NCI-H2081 treated with DMSO at 0.1 percent for 48 hours (cell line): ENCODE results near the gene CUEDC2.
A peak's percentile ranks its signal among the peaks of the same experiment; 100 is the strongest.

ENCODE experiments used
- DNase-seq: peaks from one replicate; lab custom pipeline; 2025; lab: John Stamatoyannopoulos, UW

The CUEDC2 gene

DNA sequence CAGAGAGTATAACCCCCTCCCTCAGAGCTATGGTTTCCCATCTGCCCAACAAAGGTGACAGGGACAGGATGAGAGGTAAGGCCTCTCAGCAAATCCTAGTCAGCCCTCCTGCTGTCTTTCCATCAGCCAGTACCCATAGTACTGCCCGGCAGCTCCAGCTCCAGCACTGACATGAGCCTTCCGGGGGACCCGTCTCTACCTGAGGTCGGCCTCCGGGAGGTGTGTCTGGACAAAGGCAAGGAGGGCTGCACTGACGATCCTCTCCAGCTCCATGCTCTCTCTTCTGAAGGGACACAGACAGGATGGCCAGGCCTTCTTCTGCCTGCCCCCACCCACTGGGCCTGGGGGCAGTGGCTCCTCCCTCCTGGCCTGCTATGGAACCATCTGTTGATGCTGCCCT is 7.5 kb downstream of the CUEDC2 start:
- DNase-seq: no peak

DNA sequence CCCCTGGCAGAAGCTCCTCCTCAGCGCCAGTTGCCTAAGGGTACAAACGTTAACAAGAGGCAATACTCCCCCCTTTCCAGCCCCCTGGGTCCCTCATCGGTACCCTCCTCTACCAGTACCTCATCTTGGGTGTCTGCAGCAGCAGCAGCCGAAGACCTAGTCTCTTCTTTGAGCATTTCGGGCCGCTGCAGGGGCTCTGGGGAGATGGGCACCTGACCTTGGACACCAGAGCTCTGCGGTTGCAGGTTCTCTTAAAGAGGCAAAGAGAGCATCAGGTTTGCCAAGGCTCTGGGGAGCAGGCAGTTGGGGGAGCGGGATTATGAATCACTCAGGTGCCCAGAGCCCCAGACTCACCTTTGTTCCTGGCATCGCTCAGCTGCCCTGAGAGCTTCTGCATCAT is 8.2 kb downstream of the CUEDC2 start:
- no peak for DNase-seq

DNA sequence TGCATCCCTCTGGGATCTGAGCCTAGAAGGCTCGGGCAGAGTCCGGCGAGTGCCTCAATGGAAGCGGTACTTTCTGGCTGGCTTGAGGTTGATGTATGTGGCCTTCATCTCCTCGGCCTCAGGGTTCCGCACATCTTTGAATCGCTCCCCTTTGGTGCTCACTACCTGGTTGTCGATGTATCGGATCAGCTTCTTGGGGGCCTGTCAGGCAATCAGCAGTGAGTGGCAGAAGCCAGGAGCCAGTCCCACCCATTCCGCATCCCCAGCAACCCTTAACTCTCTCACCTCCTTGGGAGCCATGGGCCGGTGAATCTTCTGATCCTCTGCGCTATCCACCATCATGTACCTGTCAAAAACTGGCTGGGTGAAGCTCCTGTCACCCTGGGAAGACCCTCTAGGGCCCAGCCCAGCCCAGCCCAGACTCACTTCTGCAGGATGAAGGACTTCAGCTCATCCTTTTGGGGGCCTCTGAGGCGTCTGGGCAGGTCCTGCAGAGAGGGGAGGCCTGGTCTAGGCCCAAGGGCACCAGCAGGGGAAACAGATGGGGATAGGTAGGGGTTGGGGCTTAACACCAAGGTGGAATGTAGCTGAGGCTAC is 8.9 kb downstream of the CUEDC2 start:
- DNase-seq: no peak

DNA sequence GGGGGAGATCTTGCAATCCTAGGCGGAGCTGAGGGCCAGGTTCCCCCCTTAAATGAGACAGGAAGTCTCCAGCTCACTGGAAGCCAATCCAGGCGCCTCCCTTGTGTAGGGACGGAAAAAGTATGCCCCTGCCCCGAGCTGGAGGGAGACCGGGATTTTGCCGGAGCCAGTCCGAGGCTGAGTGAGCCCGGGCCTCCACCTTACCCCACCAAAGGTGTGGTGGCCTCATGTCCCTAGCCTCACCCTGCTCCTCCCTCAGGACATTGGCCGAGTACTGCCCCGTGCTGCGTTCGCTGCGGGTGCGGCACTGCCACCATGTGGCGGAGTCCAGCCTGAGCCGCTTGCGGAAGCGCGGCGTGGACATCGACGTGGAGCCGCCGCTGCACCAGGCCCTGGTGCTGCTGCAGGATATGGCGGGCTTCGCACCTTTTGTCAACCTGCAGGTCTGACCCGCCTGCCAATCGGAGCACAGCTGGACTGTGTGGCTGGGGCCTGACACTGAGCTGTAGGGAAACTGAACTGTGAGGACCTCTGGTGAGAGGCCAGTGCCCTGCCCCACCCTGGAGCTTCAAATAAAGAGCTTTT is 9.7 kb downstream of the CUEDC2 start:
- DNase-seq: no peak

DNA sequence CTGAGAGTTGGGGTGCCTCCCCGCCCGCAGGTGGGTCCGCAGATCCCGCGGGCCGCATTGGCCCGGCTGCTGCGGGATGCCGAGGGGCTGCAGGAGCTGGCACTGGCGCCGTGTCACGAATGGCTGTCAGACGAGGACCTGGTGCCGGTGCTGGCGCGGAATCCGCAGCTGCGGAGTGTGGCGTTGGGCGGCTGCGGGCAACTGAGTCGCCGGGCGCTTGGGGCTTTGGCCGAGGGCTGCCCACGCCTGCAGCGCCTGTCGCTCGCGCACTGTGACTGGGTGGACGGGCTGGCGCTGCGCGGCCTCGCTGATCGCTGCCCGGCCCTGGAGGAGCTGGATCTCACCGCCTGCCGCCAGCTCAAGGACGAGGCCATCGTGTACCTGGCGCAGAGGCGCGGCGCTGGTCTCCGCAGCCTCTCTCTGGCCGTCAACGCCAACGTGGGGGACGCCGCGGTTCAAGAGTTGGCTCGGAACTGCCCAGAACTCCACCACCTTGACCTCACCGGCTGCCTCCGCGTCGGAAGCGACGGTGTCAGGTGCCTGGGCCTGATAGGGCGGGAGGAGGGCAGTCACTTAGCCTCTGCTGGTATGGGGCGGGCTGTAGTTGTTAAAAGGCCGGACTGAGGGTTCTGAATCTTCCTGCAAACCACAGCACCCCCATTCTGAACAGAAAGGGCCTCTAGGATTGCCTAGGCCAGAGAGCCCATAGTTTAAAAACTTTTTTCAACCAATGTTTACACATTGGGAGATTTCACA is 10.4 kb downstream of the CUEDC2 start:
- DNase-seq: no peak

DNA sequence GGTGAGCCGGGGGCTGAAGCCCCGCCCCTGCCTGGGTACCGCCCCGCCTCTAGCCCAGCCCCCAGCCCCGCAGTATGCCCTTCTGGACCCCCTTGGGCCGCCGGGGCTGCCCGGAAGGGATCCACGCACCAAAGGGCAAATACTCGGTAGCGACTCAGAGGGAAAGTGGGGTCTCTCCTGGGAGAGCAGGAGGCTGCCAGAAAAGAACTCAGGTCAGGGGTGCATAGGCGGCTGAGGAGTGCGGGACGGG is 10.9 kb downstream of the CUEDC2 start:
- DNase-seq: no peak

DNA sequence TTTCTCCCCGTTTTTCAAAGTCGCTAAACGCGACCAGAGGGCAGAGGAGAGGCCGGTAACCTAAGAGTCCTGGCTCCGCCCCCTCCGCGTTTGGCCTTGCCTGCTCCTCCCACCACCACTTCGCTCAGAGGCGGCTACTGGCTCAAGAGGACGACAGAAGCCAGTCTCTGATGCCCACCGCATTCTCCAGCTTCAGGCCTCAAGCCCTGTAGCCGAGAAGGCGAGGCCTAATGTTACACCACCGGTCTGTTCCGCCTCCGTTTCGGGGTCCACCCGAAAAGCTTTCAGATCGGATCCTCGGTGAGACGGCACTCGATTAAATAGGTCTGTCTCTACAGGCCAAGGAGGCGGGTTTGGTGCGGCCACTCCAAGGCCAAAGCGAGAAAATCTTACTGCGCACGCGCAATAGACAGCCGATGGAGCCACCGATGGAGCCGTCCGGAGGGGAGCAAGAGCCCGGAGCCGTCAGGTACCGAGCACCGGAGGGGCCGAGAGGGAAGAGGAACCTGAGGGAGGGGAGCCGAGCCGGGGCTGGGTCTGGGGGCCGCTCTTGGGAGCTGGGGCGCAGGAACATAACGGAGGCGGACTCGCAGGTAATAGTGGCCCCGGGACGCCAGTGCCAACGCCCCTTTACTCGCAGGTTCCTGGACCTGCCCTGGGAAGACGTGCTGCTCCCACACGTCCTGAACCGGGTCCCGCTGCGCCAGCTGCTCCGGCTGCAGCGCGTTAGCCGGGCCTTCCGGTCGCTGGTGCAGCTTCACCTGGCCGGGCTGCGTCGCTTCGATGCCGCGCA is 11.5 kb downstream of the CUEDC2 start, which contains the start of gene FBXL15:
Gene FBXL15 (plus strand): TSS at position 123 of the 793 bp plus-strand sequence. CDS start 294 bp downstream, at position 417.
- DNase-seq: peak; percentile 77

DNA sequence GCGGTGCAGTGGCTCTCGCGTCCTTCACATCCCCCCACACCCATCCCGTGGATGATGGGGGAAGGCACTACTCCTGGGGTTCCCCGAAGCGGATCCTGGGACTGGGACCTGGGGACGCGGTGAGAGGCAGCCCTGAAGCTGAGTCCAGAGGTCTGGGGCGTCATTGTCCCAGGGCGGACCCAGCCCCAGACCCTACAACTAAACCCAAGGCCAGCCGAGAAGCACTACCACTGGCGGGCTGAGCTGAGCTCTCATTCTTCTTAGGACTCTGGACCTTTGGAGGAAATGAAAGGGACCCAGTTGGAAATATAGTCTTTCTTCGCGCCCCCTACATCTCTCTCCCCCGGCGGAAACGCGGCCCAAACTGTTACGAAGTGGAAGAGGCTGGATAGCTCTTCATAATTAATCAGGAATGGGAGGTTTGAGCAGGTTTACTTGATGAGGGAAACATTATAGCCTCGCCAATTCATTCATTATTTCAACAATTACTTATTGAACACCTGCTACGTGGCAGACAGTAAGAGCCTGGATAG is 12.1 kb downstream of the CUEDC2 start:
- no peak for DNase-seq

DNA sequence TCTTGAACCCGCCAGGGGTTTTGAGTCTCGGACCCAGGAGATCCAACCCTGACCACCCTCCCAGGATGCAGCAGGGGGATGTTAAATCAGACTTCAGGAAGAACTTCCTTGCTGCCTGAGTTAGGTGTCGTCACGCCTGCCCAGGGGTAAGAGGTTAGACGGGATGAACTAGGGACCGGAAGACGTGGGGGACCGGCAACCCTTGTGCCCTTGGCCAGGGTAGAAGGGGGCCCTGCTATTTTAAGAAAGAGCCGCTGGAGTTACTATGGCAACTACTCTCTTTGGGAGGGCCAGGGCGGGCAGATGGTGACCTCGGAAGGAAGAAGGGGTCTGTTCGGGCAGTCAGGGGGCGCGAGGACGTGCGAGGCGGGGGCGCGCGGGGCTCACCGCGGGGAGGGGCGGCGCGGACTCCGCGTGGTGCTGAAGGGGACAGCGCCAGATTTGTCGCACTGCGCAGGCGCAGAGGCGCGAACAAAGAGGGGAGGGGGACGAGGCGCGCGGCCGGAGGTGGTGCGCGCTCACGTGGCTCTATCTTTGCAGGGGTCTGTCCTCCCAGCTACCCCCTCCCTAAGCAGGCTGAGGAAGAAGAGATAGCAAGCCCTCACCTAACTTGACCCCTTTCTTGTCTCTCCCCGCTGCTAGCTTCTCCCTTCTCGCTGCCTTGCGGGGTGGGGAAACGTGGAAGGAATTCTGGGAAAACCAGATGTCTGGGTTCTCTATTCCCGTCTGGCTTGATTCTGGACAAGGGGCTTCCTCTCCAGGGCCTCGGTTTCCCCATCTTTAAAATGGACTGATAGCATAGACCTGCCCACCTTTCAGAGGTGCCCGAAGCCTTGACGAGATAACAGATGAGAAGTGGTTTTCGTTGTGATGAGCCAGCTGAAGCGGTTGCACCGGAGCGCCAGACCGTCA is 12.8 kb downstream of the CUEDC2 start:
- DNase-seq: peak; percentile 8

DNA sequence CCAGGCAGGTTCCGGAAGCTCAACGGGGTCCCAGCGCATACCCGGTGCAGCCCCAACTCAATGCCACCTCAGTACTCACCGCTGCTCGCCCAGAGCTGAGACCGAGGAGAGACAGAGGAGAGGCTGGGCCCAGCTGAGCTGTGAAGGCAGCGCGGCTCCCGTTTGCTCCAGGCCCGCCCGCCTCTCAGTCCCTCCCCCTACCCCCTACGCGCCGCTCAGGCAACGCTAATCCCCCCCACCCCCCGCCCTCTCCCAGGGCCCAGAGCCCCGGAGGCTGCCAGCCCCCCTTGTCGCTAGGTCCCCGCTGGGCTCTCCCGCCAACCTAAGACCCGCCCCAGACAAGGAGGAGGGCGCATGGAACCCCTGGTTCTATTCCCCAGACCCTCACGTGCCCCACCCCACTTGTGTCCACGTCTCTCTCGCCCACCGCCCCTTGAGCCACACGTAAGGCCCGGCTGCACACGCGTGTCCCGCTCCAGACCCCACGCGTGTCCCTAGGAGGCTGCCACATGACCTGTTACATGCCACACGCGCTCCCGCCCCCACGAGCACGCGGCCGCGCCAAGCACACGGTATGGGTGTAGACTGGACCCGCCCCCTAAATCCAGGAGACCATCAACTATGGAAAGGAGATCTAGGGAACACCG is 13.6 kb downstream of the CUEDC2 start, which contains the start of gene PSD:
Gene PSD (minus strand): TSS at position 164 of the 647 bp plus-strand sequence. CDS start 1,747 bp downstream, outside the sequence.
- peak; percentile 13 for DNase-seq

DNA sequence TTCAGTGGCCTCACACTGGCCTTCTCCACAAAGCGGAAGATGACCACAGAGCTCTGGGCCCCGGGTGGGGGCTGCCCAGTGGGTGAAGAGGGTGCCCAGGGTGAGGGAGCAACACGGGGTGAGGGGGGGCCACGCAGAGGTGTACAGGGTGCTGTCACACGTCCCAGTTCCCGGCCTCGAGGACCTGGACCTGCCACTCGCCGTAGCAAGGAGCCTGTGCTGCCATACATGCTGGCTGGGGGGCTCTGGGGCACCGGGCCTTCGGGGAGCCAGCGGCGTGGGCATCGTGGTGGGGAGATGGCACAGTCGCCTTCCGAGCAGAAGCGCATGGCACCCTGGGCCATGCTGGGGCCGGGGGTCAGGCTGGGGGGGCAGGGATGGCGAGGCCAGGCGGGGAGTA is 15.7 kb downstream of the CUEDC2 start:
- DNase-seq: no peak

DNA sequence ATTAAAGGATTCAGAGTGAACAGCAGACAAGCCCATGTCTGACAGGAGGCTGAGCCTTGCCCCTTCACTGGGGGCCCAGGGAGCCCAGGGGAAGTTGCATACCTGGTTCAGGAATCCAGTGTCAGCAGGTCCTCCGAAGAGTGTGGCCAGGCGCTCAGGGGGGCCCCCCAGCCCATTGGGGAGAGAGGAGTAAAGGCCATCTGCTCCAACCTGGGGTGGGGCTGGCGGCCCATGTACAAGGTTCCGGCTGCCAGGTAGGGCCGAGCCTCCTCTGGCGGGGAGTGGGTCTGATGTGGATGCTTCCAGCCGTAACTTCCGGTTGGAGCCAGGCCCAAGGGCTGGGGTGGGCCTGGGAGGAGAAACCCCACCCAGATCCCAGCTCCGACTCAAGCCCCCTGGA is 16.1 kb downstream of the CUEDC2 start:
- no peak for DNase-seq

DNA sequence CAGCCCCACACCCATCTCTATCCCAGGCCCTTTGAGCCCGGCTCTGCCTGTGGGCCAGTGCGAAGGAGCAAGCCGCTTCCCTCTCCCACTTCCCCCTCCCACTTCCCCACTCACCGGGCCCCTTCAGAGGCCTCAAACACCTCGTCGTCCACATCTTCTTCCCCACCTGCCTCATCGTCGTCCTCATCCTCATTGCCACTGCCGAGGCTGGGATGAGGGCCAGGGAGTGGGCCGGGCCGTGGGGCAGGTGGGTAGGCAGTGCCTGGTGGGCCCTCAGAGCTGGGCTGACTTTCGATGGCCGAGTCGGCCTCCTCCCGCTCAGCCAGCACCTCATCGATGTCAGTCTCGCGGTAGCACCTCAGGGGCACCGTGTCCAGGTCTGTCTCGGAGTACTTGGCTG is 17.6 kb downstream of the CUEDC2 start:
- no peak for DNase-seq

DNA sequence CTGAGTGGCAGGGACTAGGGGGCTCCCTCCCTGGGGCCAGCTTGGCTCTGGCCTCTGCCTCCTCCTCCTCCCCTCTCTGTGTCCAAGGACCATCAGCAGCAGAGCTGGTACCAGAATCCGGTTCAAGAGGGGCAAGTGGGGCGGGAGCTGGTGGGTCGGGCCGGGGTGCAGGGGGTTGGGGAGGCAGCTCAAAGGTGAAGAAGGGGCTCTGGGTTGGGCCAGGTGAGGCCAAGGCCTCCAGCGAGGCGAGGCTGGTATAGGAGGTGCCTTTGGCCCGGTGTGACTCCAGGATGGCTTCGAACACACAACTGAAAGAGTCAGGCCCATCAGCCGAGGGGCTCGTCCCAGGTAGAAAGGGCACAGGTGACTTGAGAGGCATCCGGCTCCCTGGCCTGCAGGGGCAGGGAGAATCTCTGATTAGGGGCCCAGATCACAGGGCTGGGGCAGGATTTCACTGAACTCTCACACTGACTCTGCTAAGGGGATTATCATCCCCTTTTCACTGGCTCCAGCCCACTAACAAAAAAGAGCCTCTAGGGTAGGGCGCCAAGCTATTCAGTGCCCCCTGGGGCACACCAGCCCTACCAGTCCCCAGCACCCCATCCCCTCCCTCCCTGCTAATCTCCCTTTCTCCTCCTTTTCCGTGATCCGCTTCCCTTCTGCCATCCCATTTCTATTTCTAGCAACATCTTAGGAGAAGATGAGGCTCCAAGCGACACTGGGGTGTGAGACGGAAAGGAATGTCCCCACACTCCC is 18.4 kb downstream of the CUEDC2 start:
- DNase-seq: no peak

DNA sequence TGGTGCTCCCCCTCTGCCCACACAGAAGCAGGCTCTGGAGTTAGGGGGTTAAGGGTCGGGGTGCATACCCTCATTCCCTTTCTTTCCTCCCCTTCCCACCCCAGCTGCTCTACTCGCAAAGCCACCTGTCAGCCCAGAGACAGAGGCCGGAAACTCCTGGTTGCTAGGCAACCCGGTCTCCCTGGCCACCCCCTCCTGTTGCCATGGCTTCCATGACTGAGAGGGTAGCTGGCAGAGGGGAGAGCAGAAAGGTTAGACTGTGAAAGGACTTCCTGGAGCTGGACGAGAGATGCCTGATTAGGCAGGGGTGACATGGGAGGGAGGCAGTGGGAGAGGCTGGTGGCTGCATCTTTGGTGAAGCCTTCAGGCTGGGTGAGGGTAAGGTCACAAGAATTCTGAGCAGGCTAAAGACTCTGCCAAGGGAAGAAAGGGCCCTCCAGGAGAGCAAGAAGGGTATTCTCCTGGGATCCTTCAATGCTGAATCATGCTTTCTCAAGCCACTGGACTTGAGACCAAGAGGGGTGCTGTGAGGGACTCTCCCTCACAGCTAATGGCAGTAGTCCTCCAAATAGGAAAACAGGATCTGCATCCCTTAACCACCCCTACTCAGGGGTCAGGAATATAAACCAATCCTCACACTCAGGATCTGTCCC is 19.2 kb downstream of the CUEDC2 start:
- DNase-seq: no peak

DNA sequence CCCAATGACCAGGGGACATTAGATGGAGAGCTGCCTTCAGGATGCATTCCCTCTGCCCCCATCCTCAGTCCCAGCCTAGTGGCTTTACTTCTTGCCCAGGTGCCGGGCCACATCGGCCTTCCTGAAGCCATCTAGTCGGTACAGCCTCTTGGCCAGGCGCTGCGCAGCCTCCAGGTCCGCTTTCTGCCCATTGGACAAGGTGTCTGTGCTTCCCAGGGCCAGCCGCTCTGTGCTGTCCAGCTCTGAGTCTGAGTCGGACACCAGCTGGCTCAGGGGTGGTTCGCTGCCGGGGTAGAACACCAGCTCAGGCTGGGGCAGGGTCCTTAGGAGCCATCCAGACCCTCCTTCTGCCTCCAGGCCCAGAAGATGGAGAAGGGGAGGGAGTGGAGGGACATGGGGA is 20.1 kb downstream of the CUEDC2 start:
- DNase-seq: no peak

DNA sequence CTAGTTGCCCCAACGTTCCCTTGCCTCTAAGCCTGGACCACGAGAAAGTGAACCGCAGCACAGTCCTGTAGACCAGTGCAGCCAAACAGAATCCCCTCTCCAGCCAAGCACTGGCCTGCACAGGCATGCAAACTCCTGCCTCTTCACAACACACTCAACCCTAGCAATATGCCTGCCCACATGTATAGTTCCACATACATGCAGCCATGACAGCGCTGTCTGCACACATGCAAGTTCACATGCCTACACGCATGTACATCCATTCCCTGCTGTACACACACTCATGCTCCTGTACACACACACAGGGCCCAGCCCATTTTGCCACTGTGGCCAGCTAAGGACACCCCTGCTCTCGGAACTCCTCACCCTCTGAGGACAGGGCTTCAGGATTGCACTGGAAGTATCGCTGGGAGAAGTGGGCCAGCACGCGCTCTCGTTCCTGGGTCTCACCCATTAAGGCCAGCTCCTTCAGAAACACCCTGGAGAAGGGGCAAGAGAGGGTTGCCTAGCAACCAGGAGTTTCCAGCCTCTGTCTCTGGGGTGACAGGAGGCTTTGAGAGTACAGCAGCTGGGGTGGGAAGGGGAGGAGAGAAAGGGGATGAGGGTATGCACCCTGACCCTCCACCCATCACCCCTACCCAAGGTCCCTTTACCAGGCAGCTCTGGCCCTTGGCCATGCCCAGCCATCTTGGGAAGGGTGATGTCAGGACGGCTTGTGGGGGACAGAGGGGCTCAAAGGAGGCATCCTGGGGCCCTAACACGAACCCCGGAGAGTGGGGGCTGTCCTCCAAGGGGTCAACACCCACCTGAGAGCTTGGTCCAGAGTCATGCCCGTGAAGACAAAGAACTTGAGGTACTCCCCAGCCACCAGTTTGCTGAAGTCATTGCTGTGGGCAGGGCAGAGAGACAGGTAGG is 20.8 kb downstream of the CUEDC2 start:
- no peak for DNase-seq

DNA sequence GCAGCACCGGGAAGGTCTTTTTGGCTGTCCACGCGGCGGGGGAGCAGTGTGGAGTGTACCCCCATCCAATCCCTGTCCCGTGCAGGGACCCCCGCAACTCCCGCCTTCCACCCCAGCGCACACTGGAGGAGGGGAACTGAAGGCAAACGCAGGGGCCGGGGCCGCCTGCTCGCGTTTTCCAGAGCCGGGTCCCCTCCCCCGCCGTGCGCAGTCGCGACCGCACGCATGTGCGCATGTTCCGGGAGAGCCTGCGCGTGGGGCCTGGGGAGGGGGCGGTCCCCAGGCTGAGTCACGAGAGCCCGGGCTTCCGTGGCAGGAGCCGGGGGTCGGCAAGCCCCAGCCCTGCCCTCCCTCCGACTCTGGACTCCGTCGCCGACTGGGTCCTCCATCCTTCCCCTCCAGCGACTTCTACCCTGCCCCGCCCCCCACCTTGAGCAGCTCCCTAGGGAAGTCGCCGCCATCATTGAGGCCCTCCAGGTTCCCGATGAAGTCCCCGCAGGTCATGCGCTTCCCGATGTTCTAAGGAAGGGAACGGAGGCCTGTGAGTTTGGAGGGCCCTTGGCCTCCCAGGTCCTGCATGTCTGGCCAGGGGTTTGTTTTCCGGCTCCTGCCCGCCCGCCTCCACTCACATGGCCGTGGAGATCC is 21.8 kb downstream of the CUEDC2 start:
- DNase-seq: no peak
